Vagina (tissue), 2 donors: ENCODE data around the gene TCTN3. TPM values are rescaled to one million over a fixed set of nuclear protein-coding genes. Genes with fewer than 3 reads are reported as not detected.

ENCODE experiments used
- DNase-seq, 2 donors: peaks; one replicate each; pipeline ENCODE4 v3.0.0-alpha.2; 2017; ENCODE audit errors: extremely low spot score in 2 of 2
- H3K27ac ChIP-seq: fragments of 200-600 bp; sonication (generic); one replicate; pipeline ENCODE4 v1.5.1; 2019
- H3K27me3 ChIP-seq: fragments of 200-600 bp; sonication (generic); one replicate; pipeline ENCODE4 v1.5.1; 2019
- H3K36me3 ChIP-seq, 2 donors: fragments of 200-600 bp; sonication (generic); one replicate each; pipeline ENCODE4 v1.5.1; 2017 to 2019
- H3K4me1 ChIP-seq: fragments of 200-600 bp; sonication (generic); one replicate; pipeline ENCODE4 v1.5.1; 2019
- H3K4me3 ChIP-seq, 2 donors: fragments of 200-600 bp; sonication (generic); 1 replicate in 1 of 2; 2 replicates in 1 of 2; pipeline ENCODE4 v1.5.1; 2016 to 2019
- H3K9me3 ChIP-seq: fragments of 200-600 bp; sonication (generic); one replicate; pipeline ENCODE4 v1.5.1; 2019
- POLR2A ChIP-seq, 2 donors: fragments of 450-650 bp; IDR thresholded peaks; one replicate each; pipeline ENCODE4 v1.6.1; 2017; ENCODE audit warnings: antibody characterized with exemption in 2 of 2, mild to moderate bottlenecking in 2 of 2, moderate library complexity in 2 of 2
- POLR2AphosphoS5 ChIP-seq, 2 donors: sonication (generic); formaldehyde crosslinking; IDR thresholded peaks; one replicate each; pipeline ENCODE4 v1.9.0; 2017; ENCODE audit warnings: antibody characterized with exemption in 2 of 2, mild to moderate bottlenecking in 2 of 2, low read depth in 1 of 2; ENCODE audit not compliant: insufficient read depth in 1 of 2
- intact Hi-C: fragments of 100-400 bp; cut with DNase I; formaldehyde crosslinking; loops from one replicate; pipeline ENCODE4 v1.15.1; 2023
- total RNA-seq: library from RNA; depleted of rRNA; stranded (reverse); fragments of >200 nt; gene quantifications from one replicate; pipeline ENCODE4 v1.2.3, GENCODE V29; 2016
- TF ChIP-seq, protein P1 (sequence below), 3 experiments: fragments of 450-650 bp in 2 of 3; fragments of 200-600 bp in 1 of 3; sonication (generic) in 1 of 3; IDR thresholded peaks; one replicate each; pipeline ENCODE4 v1.5.1; 2017 to 2019; ENCODE audit warnings: antibody characterized with exemption in 3 of 3, mild to moderate bottlenecking in 2 of 3, moderate library complexity in 2 of 3

TCTN3 gene
- total RNA-seq, 1 donor from 2014 or later = 15.2 TPM

- H3K9me3 ChIP-seq = no peaks in the 10 kb centered on the region
- DNase-seq = no peak
- intact Hi-C loops = no loop called here
- no peak overlapping the region for H3K27ac ChIP-seq
- TF ChIP-seq POLR2AphosphoS5 (IDR thresholded peaks at IDR 0.05; ENCODE audit: insufficient read depth in 1 of 2, low read depth in 1 of 2) (no peak), POLR2A (IDR thresholded peaks at IDR 0.05) (no peak)
- TF ChIP-seq, protein P1, sequence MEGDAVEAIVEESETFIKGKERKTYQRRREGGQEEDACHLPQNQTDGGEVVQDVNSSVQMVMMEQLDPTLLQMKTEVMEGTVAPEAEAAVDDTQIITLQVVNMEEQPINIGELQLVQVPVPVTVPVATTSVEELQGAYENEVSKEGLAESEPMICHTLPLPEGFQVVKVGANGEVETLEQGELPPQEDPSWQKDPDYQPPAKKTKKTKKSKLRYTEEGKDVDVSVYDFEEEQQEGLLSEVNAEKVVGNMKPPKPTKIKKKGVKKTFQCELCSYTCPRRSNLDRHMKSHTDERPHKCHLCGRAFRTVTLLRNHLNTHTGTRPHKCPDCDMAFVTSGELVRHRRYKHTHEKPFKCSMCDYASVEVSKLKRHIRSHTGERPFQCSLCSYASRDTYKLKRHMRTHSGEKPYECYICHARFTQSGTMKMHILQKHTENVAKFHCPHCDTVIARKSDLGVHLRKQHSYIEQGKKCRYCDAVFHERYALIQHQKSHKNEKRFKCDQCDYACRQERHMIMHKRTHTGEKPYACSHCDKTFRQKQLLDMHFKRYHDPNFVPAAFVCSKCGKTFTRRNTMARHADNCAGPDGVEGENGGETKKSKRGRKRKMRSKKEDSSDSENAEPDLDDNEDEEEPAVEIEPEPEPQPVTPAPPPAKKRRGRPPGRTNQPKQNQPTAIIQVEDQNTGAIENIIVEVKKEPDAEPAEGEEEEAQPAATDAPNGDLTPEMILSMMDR (IDR thresholded peaks at IDR 0.05) = no peak
- H3K4me1 ChIP-seq = no peaks in the 10 kb centered on the region
- H3K4me3 ChIP-seq = no peak overlapping the region
- no peaks in the 10 kb centered on the region for H3K27me3 ChIP-seq
- peaks cover 0 to 73% of the 10 kb centered on the region in 2 donors for H3K36me3 ChIP-seq
These were observed 75.6 kb downstream of the TCTN3 start for GRCh38 chr10:95618101-95618500.

- no peak for DNase-seq
- H3K36me3 ChIP-seq = peaks cover 0 to 87% of the 10 kb centered on the region in 2 donors
These were observed 77.3 kb downstream of the TCTN3 start for GRCh38 chr10:95616446-95616845.

More at GRCh38 chr10:95616446-95616845, 77.3 kb downstream of the TCTN3 start:
- H3K4me3 ChIP-seq = no peak overlapping the region
- no peak overlapping the region for H3K27ac ChIP-seq
- intact Hi-C loops = no loop called here
- no peaks in the 10 kb centered on the region for H3K9me3 ChIP-seq
- H3K27me3 ChIP-seq = no peaks in the 10 kb centered on the region
- TF ChIP-seq, protein P1 (IDR thresholded peaks at IDR 0.05) = no peak
- no peak for TF ChIP-seq POLR2AphosphoS5 (IDR thresholded peaks at IDR 0.05; ENCODE audit: insufficient read depth in 1 of 2, low read depth in 1 of 2)
- TF ChIP-seq POLR2A (IDR thresholded peaks at IDR 0.05) = no peak
- no peaks in the 10 kb centered on the region for H3K4me1 ChIP-seq

Other genes starting within 250 kb of the TCTN3 start
- gene SORBS1, start 132.6 kb downstream of the TCTN3 start, total RNA-seq = 116 TPM
- 21.4 TPM for gene ALDH18A1, start 37.2 kb downstream of the TCTN3 start, total RNA-seq
- 17.7 TPM for gene ENTPD1, start 62.2 kb upstream of the TCTN3 start, total RNA-seq
- 2.5 TPM for gene CC2D2B, start 214.0 kb upstream of the TCTN3 start, total RNA-seq